ENCODE measurements around the gene BUB3.
A peak's percentile ranks its signal among the peaks of the same experiment; 100 is the strongest.

Gene BUB3, protein sequence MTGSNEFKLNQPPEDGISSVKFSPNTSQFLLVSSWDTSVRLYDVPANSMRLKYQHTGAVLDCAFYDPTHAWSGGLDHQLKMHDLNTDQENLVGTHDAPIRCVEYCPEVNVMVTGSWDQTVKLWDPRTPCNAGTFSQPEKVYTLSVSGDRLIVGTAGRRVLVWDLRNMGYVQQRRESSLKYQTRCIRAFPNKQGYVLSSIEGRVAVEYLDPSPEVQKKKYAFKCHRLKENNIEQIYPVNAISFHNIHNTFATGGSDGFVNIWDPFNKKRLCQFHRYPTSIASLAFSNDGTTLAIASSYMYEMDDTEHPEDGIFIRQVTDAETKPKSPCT

DNA sequence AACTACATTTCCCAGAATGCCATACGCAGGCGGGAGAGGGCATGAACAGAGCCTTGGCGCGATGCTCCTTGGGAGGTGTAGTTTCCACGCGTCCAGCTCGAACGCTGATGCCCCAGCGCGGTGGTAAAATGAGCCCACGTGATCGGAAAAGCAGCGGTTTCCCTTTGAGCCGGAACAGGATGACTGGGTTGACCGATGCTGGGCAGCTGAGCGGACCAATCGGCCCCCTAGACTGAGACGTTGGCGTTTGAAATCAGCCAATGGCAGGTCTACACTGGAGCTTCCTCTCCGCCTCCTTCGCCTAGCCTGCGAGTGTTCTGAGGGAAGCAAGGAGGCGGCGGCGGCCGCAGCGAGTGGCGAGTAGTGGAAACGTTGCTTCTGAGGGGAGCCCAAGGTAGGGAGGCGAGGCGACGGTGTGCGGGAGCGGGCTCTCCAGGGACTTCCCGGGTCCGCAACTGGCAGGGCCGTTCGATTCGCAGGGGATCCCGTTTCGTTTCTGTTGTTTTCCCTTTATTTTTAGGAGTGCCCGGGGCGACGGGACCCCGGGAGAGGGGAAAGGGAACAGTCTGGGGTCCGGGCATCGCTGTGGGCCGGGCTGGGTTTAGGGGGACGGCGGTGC is at the start of gene BUB3:
BUB3 (plus strand) TSS at position 311 of the 619 bp plus-strand sequence. CDS start 516 bp downstream, outside the sequence.
- DNase-seq, result peak; percentile 73 to 100 (median 99)

DNA sequence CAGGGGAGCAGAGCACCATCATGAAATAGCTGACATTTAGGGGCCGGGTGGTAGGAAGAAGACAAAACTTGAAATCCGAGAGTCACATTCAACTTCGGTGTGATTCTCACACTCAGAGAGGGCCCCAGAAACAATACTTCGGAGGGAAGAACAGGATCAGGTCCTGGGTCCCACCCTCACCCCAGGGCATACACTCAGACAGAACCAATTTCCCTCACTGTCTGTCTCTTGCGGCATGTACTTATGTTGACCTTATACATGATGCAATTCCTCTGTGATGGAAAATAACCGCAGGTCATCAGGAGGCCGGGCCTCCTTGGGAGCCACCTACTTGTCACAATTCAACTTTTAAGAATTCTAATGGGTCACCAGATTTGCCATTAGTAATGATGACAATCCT is 44.7 kb upstream of the BUB3 start:
- no peak for DNase-seq

DNA sequence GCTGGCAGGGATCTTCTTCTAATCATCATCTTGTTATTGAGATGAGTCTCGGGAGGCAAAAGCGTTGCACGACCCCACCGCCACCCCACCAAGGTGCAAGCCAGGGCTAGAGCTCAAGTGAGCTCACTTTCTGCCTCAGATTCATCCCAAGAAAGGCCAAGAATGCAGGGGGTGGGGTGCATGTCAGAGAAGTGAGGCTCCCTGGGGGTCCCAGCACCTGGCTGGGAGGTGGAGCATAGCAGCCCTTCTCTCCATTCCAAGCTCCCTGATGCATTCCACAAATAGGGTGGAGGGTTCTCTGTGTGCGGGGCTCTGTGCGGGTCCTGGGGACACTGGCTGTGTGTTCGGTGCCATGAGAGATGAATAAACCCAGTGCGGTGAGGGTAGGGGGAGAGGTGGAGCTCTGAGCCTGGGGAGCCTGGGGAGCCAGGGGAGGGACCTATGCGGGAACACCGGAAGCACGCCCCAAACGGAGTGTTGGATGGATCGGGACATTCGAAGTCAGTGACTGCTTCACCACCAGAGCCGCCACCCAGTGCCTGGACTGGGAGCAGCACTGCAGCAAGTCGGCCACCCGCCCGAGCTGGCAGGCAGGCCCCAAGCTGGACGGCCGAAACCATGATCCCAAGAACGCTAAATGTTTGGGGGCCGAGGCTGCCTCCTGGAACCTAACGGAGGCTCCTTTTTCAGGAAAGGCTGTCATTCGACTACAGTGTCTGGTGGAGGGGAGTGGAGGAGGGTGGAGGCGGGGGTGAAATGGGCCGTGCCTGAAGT is 36.4 kb upstream of the BUB3 start:
- DNase-seq, result peak in 8 of 56 donors; percentile 6 to 24 (median 19)

DNA sequence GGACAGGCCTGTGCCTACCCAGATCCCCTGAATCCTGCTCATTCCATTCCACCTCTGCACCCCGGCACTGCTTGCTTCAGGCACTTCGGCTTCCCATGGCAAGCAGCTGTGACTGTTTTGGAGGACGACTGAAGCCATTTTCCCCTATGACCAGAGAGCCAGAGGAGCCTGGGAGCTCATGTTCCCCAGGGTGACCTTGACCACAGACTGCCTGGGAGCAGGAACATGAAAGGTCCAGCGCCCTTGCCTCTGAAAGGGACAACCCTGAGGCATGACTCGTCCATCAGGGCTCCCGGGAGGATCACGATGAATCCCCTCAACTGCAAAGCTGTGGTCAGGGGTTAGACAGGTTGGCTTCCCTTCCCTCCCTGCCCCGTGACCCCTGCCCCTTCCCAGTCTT is 35.1 kb upstream of the BUB3 start:
- DNase-seq, result no peak

DNA sequence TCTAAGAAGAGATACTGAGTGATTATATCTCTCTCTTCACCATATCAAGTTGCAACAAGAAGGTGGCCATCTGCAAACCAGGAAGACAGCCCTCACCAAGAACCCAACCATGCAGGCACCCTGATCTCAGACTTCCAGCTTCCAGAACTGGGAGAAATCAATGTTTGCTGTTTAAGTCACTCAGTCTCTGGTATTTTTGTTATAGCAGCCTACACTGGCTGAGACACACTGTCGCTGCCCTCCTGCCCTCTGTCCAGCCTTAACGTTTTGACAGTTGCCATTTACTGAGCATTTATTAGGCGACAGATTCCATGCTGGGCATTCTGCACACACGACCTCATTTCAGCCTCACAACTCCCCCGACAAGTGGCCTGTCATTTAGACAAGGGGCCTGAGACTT is 28.0 kb upstream of the BUB3 start:
- no peak for DNase-seq

DNA sequence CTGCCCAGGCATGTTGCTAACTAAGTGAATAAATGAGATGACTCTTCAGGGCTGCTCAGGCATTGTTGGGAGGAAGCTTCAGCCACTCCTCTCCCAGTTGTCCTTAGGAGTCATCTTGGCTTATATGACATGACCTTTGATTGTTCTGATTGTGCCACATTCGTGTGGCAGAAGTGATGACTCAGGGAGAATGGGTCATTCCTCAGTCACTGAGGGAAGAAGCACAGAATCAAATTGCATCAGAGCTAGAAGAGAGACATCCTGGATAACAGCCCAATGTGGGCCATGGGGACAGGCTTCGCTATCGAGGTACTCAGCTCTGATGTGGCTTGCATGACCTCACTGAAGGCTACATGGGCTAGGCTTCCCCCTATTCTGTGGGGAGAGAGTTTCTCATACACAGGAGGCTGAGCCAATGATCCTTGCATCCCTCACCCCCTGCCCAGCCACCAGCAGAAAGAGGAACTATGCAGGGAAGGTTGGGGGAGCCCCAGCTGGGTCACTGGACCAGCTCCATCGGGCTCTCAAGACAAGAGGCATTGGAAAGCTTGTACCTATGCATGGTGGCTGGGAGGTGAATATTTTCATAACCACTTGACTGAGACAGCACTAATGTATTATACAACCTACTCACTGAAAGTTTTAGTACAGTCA is 24.5 kb upstream of the BUB3 start:
- no peak for DNase-seq

DNA sequence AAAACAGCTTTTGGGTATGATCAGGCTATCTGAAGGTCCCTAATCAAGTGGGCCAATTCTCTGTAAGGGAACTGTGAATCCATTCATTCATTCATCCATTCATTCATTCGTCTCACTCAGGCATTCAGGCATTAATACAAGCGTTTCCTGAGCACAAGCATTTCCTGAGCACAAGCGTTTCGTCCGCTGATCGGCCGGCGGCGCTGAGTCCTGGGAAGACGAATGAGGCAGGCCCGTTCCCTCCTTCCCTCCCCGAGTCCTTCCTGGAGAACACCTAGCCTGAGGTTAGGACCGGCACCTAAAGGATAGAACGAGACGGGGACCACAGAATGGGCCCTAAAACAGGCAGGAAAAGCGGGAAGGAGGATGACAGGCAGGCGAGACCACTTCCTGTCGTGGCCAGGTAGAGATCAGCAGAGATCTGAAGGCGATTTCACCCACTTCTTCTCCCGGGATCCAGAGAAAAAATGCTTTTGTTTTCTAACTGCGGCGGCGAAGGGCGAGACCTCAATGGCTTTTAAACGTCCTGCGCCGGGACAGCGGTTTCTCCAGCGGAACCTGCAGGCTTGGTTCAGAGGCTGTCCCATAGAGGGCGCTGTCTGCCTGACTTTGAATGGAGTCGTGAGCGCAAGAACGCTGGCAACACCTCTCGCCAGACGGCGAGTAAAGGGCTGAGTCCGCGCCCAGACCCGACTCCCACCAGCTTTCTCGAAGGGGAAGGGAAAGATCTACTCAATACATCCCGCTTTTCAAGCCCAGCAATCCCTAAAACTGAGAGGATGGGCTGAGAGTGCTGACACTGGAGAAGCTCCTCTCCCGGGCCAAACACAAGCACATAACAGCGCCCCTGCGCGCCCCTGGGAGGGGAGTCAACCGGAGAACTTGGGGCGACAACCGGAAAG is 21.4 kb upstream of the BUB3 start:
- peak in 53 of 56 donors; percentile 2 to 89 (median 60) for DNase-seq

DNA sequence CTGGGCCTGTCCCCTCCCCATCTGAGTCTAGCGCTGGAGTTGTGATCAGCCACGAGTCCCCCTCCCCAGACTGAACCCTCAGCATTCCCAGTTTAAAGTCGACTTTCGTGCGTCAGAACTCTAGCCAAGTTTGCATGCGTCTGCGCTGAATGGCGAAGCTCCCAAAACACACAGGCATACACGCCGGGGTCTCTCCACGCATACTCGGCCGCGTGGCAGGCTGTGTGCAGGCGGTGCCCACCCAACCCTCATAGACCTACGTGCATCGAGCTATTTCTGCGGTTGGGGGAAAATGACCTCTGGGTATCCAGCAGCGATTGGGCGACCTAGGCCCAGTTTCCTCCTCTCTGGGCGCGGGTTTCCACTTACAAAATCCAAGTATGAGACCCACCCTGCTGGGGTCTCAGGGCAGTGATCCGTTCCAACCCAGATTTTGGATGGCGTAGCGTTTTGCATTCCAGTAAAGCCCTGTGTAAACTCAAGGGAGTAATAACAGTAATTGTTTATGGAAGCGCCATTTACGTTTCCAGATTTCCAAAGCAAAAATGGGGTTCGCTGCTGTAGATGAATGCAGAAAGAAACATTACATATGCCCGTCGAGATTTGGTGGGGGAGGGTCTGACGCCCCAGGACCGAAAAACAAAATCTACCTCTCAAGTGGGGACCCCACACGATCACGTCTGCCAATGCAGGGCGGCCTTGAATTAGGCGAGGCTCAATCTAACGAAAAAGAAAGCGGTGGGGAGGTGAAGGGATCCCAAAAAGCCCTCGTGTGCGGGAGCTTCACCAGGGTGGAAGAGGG is 20.5 kb upstream of the BUB3 start:
- no peak for DNase-seq

DNA sequence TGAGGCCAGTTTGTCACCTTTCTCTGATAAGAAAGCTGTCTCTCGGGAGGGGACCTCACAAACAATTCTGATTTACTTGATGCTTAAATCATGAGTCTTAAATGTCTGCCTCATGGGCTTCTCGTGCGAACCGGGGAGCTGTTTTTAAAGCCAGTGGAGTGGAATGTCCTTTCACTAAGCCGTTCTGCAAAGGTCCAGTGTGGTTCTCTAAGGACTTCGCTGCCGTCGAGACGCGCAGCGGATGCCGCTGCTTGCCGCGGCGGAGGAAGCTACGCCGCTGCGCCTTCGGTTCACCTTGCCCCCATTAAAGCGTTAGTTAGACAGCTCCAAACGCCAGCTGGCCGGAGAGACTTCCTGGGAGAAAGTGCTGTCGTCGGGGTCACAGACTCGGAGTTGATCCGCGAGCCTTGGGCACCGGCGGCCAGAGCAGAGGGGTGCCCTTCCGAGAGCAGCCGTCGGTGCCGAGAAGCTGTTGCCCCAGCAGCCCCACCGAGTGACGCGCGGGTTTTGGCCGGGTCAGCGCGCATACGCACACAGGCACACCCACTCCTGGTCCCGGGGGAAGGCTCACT is 19.8 kb upstream of the BUB3 start:
- no peak for DNase-seq

DNA sequence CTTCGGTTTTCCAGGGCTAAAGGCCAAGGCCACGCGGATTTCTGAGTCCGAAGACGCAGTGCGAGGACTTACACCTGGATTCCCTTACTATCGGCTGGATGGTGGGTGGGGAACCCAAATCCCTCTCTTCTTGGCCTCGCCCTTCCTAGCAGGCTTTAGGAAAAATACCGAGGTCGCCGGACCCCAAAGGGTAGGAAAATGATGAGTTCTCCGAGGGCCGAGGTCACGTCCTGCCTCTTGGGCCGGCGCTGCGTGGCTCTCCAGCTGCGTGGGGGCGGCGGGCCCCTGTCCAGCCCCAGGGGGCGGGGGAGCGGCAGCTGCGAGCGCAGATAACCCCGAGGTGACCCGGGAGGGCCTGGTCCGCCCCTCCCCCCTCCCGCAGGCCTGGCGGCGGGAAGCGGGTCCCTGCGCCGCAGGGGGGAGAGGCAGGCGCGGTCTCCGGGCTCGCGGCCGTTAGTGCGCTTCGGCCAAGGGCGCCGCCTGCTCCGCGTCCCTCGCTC is 19.2 kb upstream of the BUB3 start:
- no peak for DNase-seq

DNA sequence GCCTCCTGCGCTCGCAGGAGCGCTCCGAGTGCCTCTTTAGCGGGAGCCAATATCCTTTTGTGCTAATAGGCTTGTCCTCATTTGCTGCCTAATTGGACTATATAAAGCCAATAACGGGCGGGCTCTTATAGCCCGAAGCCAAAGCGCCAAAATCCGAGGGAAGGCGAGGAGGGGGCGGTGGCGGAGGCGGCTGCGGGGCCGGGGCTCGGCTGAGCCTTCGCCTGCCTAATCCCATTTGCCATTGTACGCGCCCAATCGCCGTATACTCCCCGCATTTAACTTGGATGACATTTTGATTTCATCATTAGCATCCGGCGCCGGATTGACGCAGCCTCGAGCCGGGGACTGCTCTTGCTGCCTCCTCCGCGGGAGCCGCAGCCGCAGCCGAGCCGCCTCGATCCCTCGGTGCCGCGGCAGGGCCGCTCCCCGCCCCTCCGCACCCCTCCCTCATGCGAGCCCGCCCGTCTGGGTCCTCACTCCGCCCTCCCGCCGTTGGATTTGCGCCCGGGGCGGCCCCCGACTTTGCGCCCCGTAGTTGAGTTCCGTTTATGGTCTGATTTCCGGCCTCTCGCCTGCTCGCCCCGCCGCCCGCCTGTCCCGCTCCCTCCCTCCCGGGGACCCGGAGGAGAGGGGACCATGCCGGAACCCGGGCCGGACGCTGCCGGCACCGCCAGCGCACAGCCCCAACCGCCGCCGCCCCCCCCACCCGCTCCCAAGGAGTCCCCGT is 18.6 kb upstream of the BUB3 start, which contains the start of gene HMX3:
HMX3 (plus strand) TSS at position 556 of the 727 bp plus-strand sequence; CDS start at position 637, 81 bp downstream.
- no peak for DNase-seq

DNA sequence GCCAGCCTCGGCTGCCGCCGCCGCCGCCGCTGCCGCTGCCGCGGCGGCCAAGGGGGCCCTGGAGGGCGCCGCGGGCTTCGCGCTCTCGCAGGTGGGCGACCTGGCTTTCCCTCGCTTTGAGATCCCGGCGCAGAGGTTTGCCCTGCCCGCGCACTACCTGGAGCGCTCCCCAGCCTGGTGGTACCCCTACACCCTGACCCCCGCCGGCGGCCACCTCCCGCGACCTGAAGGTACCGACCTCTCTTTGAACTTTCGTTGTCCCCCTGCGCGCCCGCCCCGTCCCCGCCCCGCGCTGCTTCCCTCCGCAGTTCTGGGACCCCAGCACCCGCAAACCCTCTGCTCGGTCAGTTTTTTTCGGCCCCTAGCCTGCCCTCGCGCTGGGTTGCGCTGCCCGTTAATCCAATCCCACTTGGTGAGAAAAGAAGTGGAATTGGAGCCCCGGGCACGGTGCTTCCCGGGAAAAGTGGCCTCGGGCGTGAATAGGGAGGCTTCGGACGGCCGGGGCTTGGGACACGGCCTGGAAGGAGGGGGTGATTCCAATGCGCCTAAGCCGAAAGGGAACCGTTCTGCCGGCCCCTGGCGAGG is 17.9 kb upstream of the BUB3 start:
- DNase-seq, result no peak

DNA sequence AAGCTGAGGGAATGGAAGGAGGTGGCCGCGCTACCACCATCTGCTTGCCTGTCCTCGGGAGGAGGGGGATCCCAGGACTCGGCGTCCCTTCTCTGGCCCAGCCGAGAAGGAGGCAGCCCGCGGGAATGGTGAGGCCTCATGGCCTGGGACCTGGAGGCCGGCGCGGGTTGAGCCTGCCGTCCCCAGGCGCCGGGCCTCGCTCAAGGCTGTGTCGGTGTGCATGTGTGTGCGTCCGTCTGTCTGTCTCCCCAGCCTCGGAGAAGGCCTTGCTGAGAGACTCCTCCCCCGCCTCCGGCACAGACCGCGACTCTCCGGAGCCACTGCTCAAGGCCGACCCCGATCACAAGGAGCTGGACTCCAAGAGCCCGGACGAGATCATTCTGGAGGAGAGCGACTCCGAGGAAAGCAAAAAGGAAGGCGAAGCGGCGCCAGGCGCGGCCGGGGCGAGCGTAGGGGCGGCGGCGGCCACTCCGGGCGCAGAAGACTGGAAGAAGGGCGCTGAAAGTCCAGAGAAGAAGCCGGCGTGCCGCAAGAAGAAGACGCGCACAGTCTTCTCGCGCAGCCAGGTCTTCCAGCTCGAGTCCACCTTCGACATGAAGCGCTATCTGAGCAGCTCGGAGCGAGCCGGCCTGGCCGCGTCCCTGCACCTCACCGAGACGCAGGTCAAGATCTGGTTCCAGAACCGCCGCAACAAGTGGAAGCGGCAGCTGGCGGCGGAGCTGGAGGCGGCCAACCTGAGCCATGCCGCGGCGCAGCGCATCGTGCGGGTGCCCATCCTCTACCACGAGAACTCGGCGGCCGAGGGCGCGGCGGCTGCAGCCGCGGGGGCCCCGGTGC is 17.2 kb upstream of the BUB3 start:
- no peak for DNase-seq

DNA sequence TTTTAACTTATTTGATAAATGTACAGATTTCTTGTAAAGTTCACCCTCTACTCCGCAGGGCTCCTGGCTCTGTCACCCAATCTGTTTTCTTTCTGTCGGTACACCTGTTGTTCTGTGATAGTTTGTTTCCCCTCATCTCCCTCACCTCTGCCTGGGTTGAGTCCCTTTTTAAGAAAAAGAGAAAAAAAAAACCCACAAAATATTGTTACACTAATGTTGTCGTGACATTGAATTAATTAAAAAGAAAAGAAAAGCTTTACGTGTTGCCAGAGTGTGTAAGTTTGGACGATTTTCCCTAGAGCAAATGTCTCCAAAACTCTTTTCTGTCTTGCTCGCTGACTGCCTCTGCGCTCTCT is 15.1 kb upstream of the BUB3 start:
- DNase-seq, result no peak

DNA sequence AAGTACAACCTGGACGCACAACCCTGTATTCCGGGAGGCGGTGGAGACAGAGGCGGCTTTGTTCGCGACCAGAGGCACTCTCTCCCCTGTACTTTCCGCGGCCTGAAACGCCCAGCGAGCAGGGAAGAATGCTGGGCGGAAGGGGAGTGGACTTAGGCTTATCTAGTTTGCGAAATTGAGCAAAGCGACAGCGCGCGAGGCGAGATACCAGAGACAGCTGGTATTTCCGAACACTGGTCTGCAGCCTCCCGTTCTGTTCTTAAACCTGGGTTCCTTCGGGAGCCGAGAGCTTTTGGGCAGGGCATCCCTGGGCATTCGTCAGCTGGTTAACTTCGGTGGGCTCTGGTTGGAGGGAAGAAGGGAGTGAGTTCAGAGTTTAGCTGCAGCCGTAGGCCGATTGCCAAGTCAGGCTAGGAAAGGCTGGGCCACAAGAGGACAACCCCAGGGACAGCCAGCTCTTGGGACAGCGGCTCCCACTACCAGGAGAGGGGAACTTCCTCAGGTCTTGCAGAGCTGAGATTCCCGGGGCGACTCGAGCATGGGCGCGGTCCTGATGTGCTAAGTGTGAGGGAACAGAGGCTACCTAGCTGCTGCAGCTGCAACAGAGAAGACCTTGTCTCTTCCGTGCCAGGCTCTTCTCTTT is 14.6 kb upstream of the BUB3 start:
- DNase-seq, result no peak

DNA sequence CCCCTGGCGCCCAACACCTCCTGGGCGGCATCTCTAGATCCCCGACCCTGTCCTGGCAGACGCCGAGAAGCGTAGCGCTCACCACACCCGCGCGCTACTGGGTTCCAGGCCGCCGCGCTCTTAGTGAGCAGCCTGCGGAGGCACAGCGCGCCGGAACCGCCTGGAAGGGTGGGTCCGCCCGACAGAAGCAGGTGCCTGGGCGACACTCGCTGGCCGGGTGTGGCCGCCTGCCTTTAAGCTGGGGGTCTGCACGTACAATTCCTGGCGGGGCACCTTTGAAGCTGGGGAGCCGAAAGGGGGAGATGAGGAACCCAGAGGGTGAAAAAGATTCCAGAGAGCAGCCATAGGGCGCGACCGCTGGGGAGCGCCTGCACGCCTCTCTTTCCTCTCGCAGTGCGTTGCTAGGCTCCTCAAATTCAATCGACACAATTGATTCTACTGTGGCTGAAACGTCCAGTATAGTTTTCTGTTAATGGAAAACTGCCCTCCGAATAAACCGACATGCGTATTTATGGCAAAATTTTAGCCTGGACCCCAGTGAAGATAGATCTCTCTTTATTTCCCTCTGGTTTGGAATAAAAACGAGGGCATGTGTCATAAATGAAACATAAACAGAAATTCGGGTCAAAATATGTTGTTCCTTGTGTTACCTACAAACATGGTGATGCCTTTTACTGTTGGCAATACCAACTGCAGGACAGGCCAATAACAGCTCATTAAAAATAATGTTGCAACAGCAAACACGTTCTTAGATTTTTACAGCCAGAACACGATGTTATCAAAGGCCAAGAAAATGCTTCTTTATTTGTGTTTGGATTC is 13.8 kb upstream of the BUB3 start:
- DNase-seq, result no peak

Data from nucleus accumbens (tissue), 56 donors.